Jurkat, Clone E6-1 (cell line): ENCODE measurements around the gene PIWIL4. TPM values are rescaled to one million over a fixed set of nuclear protein-coding genes. Genes with fewer than 3 reads are reported as not detected.

Source experiments
- DNase-seq: peaks from one replicate; pipeline ENCODE4 v3.0.0-alpha.2; 2011; ENCODE audit warnings: low read depth, low spot score
- H3K4me3 ChIP-seq: 2 replicates; pipeline ENCODE4 v1.5.1; 2011; ENCODE audit warnings: mild to moderate bottlenecking, low read length, control low read depth, moderate library complexity
- polyA plus RNA-seq: library from polyadenylated mRNA; unstranded; fragments of >200 nt; gene quantifications from one replicate; pipeline ENCODE4 v1.2.1, GENCODE V29; 2012; ENCODE audit warnings: missing spikeins; ENCODE audit not compliant: insufficient read length, insufficient read depth

PIWIL4 gene
- 0.31 TPM for polyA plus RNA-seq

GRCh38 chr11:94567181-94567670 is at the start of gene PIWIL4:
Gene PIWIL4 (plus strand): TSS chr11:94567368. CDS start chr11:94567519, 151 bp downstream.
- no peak within 1 kb of the TSS for H3K4me3 ChIP-seq
- no peak for DNase-seq

DNA sequence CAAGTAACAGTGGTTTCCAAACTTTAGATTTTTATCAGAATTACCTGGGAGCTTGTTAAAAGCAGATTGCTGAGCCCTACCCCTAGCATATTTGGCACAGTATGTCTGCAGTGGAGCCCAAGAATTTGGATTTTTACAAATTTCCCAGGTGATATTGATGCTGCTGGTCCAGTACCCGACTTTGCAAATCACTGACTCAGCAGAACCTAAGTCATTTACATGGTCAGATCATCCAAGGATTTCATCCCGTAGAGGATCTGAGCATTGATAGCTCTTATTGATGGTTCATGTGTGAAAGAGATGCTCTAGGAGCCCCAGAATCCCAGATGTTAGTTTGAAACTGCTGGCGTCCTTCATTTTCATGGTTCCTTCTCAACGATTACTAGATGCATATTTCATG is 48.9 kb upstream of the PIWIL4 start:
- H3K4me3 ChIP-seq = no peak overlapping the region
- DNase-seq = no peak

- peak; percentile 15 for DNase-seq
- H3K4me3 ChIP-seq = no peak overlapping the region
Measured at GRCh38 chr11:94519478-94520084, 47.6 kb upstream of the PIWIL4 start.

DNA sequence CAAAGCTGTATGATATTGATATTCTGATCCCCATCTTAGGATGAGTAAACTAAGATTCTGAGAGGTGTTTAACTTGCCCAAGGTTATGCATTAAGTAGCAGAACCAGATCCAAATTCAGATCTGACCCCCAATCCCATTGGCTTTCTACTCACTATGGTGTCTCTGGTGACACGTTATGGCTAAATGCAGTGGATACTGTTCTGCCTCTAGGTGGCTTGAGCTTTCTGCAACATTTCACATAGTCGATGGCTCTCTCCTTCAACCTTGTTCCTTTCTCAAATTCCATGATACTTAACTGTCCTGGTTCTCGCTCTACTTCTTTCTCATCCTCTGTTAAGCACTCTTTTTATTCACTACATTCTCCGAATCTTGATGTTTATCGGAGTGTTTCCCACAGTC is 45.5 kb upstream of the PIWIL4 start:
- no peak overlapping the region for H3K4me3 ChIP-seq
- no peak for DNase-seq

DNA sequence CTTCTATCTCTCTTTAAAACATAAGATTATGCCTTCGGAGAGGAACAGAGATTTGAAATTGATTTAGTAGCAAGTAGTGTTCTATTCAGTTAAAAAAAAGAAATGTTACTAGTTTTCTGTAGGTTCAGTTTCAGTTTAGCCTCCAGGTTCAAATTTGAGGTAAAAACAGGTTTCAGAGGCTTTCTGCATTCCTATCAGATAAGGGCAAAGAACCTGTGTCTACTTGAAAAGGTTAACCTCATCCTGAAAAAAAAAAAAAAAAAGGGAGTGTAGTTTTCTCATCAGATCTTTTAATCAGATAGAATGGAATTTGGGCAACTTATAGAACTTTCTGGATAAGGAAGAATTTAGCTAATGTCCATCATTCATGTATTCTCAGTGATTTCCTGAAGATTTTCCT is 42.8 kb upstream of the PIWIL4 start:
- H3K4me3 ChIP-seq = no peak overlapping the region
- no peak for DNase-seq

GRCh38 chr11:94525546-94526324 is 41.4 kb upstream of the PIWIL4 start:
- no peak overlapping the region for H3K4me3 ChIP-seq
- no peak for DNase-seq

- no peak for DNase-seq
- no peak overlapping the region for H3K4me3 ChIP-seq
Measured at GRCh38 chr11:94526645-94527438, 40.3 kb upstream of the PIWIL4 start.

- no peak overlapping the region for H3K4me3 ChIP-seq
- DNase-seq = no peak
Measured at GRCh38 chr11:94528551-94528950, 38.6 kb upstream of the PIWIL4 start.

DNA sequence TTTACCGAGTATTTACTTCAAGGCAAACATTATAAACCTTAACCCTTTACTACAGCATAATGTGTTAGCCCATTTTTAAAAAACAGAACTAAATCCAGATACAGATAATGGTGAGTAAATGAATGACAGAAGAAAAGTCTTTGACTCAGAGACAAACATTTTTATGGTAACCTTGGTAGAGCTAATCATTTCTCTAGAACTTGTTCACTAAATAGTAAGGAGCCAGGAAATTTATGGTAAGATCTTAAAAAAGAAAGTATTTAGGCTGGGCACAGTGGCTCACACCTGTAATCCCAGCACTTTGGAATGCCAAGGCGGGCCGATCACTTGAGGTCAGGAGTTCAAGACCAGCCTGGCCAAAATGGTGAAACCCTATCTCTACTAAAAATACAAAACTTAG is 35.0 kb upstream of the PIWIL4 start:
- H3K4me3 ChIP-seq = no peak overlapping the region
- no peak for DNase-seq

DNA sequence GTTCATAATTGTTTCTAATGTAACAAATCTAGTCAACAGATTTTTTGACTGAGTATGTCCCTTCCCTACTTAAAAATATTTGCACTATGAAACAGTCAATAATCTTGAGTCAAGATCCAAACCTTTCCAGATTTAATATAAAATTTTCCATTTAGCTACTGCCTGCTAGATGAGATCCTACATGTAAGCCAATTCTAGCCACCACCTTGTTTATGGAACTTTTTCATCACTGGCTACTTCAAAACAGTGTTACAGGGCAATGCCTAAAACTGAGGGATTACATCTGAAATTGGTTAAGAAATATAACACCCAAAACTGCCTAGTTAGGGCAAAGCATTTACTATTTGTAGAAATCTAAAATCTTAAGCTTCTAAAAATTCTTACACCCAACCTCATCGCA is 34.0 kb upstream of the PIWIL4 start:
- H3K4me3 ChIP-seq = no peak overlapping the region
- no peak for DNase-seq

DNA sequence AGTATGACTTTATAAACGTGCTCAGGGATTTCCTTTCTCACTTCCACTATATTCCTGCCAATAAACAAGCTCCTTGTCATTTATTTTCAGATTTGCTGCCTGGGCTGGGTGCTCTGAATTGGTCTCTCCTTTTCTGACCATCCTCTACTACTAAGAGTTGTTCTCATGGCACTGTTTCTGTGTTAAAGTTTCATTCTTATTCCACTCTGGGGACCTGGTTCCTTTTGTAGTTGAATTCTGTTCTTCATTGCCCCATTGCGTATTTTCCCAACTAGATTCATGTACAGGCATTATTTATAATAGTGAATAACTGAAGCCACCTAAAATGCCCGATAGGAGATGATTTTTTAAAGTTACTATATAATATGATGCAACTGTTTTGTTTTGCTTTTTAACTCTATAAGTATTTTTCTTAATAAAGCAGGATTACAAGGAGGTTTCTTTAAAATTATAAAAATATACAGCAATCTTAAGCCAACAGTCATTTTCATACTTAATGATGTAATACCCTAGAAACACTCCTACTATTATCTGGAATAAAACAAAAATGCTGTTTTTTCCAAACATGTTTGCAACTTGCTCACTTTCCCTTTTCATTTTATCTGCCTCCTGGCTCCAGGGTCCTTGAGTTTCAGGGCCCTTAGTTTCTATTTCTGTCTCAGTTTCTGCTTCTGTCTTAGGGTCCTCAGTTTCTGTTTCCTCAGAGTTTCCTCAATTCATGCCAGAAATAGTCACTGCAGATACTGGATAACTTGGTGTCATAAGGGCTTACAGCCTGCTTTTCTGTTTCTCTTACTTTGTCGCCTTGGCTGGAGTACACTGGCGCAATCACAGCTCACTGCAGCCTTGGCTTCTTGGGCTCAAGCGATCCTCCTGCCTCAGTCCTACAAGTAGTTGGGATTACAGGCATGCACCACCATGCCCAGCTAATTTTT is 33.2 kb upstream of the PIWIL4 start:
- H3K4me3 ChIP-seq = no peak overlapping the region
- DNase-seq = no peak

DNA sequence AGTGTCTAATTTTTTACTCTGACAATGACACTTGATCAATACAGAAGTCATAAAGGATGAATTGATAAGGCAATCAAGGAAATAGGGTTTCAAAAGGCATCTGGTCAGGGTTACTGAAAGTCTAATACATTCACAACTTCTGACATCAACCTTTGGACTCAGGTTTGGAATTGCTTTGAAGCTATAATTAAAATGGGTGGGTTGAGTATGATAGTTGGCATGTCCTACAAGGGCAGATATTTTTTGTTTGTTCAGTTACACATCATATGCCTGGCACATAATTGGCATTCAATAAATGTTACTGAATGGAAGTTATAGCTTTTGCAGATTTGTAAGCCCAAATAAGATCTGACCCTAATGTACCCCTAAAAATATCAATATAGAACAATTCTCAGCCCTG is 30.8 kb upstream of the PIWIL4 start:
- H3K4me3 ChIP-seq = no peak overlapping the region
- no peak for DNase-seq

DNA sequence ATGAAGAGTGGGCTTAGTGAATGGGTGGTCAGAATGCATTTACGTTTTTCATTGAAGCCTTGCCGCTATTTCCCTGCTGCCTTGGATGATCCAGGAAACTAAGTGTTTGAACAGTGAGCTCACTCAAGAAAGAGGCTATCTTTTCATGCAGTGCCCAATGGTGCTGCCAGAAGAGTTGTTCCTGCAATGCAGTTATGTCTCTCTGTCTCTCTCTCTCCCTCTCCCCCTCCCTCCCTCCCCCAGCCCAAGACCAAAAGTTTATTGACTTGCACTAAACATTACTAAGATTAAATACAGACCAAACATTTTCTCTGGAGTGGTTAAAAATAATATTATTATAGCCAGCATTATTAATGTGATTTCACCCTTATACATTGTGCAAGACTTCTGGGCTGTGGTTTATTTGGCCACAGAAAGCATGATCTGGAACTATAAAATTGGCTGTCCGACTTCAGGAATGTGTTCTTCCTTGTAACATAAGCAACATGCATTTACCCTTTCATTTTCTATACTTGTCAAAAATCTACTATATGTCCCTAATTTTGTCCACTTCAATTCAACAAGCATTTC is 30.1 kb upstream of the PIWIL4 start:
- no peak for DNase-seq
- no peak overlapping the region for H3K4me3 ChIP-seq

- no peak overlapping the region for H3K4me3 ChIP-seq
- DNase-seq = peak; percentile 4
Measured at GRCh38 chr11:94539420-94539819, 27.7 kb upstream of the PIWIL4 start.

- DNase-seq = peak; percentile 65
- peak within 1 kb of the TSS; percentile 61 for H3K4me3 ChIP-seq
Measured at GRCh38 chr11:94543695-94544645, 23.2 kb upstream of the PIWIL4 start, which contains the start of gene FUT4. Gene FUT4 (plus strand): TSS chr11:94543921. CDS start chr11:94544134, 213 bp downstream.

DNA sequence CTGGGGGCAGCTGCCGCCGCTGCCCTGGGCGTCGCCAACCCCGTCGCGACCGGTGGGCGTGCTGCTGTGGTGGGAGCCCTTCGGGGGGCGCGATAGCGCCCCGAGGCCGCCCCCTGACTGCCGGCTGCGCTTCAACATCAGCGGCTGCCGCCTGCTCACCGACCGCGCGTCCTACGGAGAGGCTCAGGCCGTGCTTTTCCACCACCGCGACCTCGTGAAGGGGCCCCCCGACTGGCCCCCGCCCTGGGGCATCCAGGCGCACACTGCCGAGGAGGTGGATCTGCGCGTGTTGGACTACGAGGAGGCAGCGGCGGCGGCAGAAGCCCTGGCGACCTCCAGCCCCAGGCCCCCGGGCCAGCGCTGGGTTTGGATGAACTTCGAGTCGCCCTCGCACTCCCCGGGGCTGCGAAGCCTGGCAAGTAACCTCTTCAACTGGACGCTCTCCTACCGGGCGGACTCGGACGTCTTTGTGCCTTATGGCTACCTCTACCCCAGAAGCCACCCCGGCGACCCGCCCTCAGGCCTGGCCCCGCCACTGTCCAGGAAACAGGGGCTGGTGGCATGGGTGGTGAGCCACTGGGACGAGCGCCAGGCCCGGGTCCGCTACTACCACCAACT is 22.4 kb upstream of the PIWIL4 start:
- no peak for DNase-seq
- H3K4me3 ChIP-seq = peak overlapping the region; percentile 61
